ENCODE measurements around the gene PDE5A.

Gene PDE5A

DNA sequence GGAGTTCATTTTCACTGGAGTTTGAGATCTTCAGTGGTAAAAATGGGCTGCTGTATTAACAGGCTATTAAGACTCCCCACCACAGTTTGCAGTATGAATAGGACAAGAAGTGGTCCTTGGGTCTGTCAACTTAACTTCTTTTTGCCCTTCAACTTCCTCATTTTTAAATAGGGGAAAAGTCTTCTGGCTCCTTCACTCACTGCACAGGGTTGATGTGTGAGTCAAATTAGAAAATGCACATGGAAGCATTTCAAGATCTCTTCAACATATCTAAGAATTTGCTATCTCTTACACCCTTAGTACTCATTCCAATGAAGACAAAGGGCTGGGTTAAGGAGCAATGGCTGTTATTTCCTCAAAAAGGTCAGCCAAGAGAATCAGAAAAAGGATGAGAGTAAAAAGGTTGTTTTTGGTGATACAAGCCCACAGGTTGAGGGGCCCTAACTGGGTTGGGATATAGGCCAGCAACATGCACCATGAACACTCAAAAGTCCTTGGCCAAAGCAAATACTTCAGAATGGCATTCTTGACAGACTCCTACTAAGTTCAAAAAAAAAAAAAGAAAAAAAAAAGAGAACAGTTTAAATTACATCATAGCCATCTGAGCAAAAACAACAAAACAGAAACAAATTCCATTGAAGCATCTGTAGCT, 13.4 kb downstream of the PDE5A start:
- TF ChIP-seq POLR2AphosphoS5 (IDR thresholded peaks at IDR 0.05; ENCODE audit: low read depth, low read length): no peak
- TF ChIP-seq REST (IDR thresholded peaks at IDR 0.05; ENCODE audit: insufficient read depth in 1 of 2, low read depth in 2 of 2, low read length in 2 of 2): no peak
- TF ChIP-seq FOXP2 (optimal IDR thresholded peaks at IDR 0.05; ENCODE audit: borderline replicate concordance, extremely low read depth, extremely low read length, insufficient read depth): no peak
- TF ChIP-seq TAF1 (IDR thresholded peaks at IDR 0.05; ENCODE audit: borderline replicate concordance, insufficient read depth, low read length): no peak
- no peak for TF ChIP-seq SIN3A (IDR thresholded peaks at IDR 0.05; ENCODE audit: borderline replicate concordance, insufficient read depth, low read length)

GRCh38 chr4:119604266-119604665, 24.3 kb downstream of the PDE5A start:
- TF ChIP-seq SIN3A (IDR thresholded peaks at IDR 0.05; ENCODE audit: borderline replicate concordance, insufficient read depth, low read length): no peak
- TF ChIP-seq POLR2AphosphoS5 (IDR thresholded peaks at IDR 0.05; ENCODE audit: low read depth, low read length): no peak
- TF ChIP-seq TAF1 (IDR thresholded peaks at IDR 0.05; ENCODE audit: borderline replicate concordance, insufficient read depth, low read length): no peak
- TF ChIP-seq REST (IDR thresholded peaks at IDR 0.05; ENCODE audit: insufficient read depth in 1 of 2, low read depth in 2 of 2, low read length in 2 of 2): no peak
- TF ChIP-seq FOXP2 (optimal IDR thresholded peaks at IDR 0.05; ENCODE audit: borderline replicate concordance, extremely low read depth, extremely low read length, insufficient read depth): no peak

- TF ChIP-seq POLR2AphosphoS5 (IDR thresholded peaks at IDR 0.05; ENCODE audit: low read depth, low read length): no peak
- TF ChIP-seq SIN3A (IDR thresholded peaks at IDR 0.05; ENCODE audit: borderline replicate concordance, insufficient read depth, low read length): no peak
- TF ChIP-seq TAF1 (IDR thresholded peaks at IDR 0.05; ENCODE audit: borderline replicate concordance, insufficient read depth, low read length): no peak
- no peak for TF ChIP-seq FOXP2 (optimal IDR thresholded peaks at IDR 0.05; ENCODE audit: borderline replicate concordance, extremely low read depth, extremely low read length, insufficient read depth)
- no peak for TF ChIP-seq REST (IDR thresholded peaks at IDR 0.05; ENCODE audit: insufficient read depth in 1 of 2, low read depth in 2 of 2, low read length in 2 of 2)
Measured at GRCh38 chr4:119602366-119602765, 26.2 kb downstream of the PDE5A start.

- no peak for TF ChIP-seq POLR2AphosphoS5 (IDR thresholded peaks at IDR 0.05; ENCODE audit: low read depth, low read length)
- TF ChIP-seq SIN3A (IDR thresholded peaks at IDR 0.05; ENCODE audit: borderline replicate concordance, insufficient read depth, low read length): no peak
- no peak for TF ChIP-seq TAF1 (IDR thresholded peaks at IDR 0.05; ENCODE audit: borderline replicate concordance, insufficient read depth, low read length)
- TF ChIP-seq REST (IDR thresholded peaks at IDR 0.05; ENCODE audit: insufficient read depth in 1 of 2, low read depth in 2 of 2, low read length in 2 of 2): no peak
- no peak for TF ChIP-seq FOXP2 (optimal IDR thresholded peaks at IDR 0.05; ENCODE audit: borderline replicate concordance, extremely low read depth, extremely low read length, insufficient read depth)
Measured at GRCh38 chr4:119598521-119598920, 30.1 kb downstream of the PDE5A start.

Data from PFSK-1 (cell line).